GM06990 (cell line): ENCODE measurements around the gene SYNPO2.

Experiments
- DNase-seq: peaks from one replicate; pipeline ENCODE4 v3.0.0-alpha.2; 2011; ENCODE audit not compliant: insufficient read length; ENCODE audit errors: extremely low read depth
- H3K27me3 ChIP-seq: replicated peaks from 2 replicates; pipeline ENCODE4 v1.6.0; 2011; ENCODE audit warnings: low read length; ENCODE audit not compliant: control insufficient read depth, insufficient read depth
- H3K36me3 ChIP-seq: 2 replicates; pipeline ENCODE4 v1.5.1; 2011; ENCODE audit warnings: low read length; ENCODE audit not compliant: control insufficient read depth, insufficient read depth
- H3K4me3 ChIP-seq: replicated peaks from 2 replicates; pipeline ENCODE4 v1.5.1; 2011; ENCODE audit warnings: low read depth, mild to moderate bottlenecking, control low read depth, low read length
- TF ChIP-seq, protein P1 (sequence below): IDR thresholded peaks from 2 replicates; pipeline ENCODE4 v1.5.1; 2011; ENCODE audit warnings: low read length, control low read depth, mild to moderate bottlenecking, inconsistent platforms; ENCODE audit not compliant: insufficient read depth, poor library complexity, severe bottlenecking

Gene SYNPO2

DNA sequence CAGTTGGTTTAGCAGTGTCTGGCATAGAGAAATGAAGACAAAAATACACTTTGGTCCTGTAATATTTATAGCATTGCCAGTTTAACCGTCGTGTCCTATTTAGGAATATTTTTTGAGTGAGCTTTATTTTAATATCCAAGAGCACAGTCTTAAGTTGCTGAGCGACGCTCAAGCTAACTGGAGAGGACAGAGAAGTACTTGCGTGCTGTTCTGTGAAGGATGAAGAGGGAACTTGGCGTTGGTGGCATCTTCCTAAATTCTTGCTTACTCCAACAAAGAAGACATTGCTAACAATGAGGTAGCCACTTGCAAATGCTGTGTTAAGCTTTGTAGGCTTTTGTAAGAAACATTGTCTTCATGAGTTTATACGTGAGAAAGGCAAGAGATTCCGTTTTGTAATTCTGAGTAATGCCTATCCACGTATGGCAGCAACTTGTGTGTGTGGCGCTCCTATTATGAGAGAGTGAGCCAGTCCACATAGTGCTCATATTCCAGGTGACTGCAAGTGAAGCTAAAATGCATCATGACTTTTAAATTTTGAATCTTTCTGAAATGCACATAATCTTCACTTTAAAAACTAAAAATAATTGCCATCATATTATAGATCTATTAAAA, 50.6 kb downstream of the SYNPO2 start:
- Histone ChIP-seq H3K36me3 (no peaks in the 10 kb centered on the region), H3K4me3 (no peak overlapping the region), H3K27me3 (no peaks in the 10 kb centered on the region)
- TF ChIP-seq, protein P1, sequence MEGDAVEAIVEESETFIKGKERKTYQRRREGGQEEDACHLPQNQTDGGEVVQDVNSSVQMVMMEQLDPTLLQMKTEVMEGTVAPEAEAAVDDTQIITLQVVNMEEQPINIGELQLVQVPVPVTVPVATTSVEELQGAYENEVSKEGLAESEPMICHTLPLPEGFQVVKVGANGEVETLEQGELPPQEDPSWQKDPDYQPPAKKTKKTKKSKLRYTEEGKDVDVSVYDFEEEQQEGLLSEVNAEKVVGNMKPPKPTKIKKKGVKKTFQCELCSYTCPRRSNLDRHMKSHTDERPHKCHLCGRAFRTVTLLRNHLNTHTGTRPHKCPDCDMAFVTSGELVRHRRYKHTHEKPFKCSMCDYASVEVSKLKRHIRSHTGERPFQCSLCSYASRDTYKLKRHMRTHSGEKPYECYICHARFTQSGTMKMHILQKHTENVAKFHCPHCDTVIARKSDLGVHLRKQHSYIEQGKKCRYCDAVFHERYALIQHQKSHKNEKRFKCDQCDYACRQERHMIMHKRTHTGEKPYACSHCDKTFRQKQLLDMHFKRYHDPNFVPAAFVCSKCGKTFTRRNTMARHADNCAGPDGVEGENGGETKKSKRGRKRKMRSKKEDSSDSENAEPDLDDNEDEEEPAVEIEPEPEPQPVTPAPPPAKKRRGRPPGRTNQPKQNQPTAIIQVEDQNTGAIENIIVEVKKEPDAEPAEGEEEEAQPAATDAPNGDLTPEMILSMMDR, result no peak
- DNase-seq, result no peak

DNA sequence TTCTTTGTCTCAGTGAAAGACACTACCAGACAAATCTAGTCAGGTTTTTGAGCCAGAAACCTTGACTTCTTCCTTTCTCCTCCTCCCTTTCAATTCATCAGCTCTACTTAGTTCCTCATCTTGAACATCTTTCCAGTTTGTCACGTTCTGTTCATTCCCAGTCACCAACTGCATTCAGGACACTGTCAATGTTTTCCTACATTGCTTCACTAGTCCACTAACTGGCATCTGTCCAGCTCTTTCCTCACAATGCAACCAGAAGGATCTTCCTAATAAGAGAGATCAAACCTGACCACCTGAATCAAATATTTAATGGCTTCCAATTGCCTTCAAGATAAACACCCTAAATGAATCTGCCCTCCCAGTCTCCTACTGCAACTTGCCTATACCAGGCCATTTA, 52.5 kb downstream of the SYNPO2 start:
- TF ChIP-seq, protein P1, result no peak
- no peaks in the 10 kb centered on the region for H3K36me3 ChIP-seq
- no peaks in the 10 kb centered on the region for H3K27me3 ChIP-seq
- no peak for DNase-seq
- no peak overlapping the region for H3K4me3 ChIP-seq

DNA sequence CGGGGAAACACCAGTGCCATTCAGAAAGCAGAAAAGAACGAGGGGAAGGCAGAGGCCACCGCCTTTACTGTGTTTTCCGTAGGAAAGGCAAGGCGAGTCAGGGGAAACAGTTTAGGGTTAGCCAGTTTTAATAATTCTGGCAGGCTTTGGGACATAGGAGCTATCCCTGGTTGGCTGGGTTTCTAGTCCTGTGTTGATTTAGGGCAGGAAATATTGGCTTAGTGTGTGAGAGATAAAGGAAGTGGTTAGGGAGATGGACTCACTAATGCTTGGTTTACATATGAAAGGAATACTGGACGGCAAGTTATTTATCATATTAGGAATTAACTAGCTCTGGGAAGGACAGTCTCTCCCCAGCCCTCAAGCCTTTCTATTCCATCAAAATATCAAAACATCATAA, 53.1 kb downstream of the SYNPO2 start:
- TF ChIP-seq, protein P1, result no peak
- Histone ChIP-seq H3K36me3 (no peaks in the 10 kb centered on the region), H3K4me3 (no peak overlapping the region), H3K27me3 (no peaks in the 10 kb centered on the region)
- no peak for DNase-seq

DNA sequence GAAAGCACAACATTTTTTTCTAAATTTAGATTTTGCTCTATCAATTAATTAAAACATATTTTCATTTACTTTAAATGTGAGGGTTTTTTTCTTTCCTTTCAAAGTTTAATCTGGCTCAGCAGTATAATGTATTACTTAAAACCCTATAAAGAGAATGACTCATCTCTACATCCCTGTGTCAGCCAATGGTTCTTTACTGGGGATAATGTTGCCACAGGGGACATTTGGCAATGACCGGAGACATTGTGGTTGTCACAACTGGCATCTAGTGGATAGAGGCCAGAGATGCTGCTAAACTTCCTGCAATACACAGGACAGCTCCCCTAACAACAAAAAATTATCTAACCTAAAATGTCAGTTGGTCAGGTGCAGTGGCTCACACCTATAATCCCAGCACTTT, 53.8 kb downstream of the SYNPO2 start:
- DNase-seq, result no peak
- Histone ChIP-seq H3K27me3 (no peaks in the 10 kb centered on the region), H3K4me3 (no peak overlapping the region), H3K36me3 (no peaks in the 10 kb centered on the region)
- TF ChIP-seq, protein P1, result no peak

DNA sequence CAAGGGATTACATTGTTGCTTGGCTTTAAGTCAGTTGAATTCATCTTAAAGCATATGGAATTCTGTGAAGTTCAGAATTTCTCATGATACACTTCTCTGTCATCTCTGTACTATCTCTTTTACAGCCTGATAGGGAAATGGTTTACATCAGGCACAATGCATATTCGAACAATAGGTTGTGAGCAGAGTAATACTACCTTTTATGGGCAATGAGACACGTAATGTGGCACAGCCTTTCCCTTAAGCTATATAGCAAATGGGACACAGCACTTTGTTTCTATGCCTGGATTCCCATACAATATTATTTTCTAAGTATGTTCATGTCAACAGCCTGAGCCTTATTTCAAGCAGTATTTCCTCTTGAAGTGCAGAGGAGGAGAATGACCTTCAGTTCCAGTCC, 58.4 kb downstream of the SYNPO2 start:
- no peaks in the 10 kb centered on the region for H3K27me3 ChIP-seq
- no peak for DNase-seq
- TF ChIP-seq, protein P1, result no peak
- H3K36me3 ChIP-seq, result no peaks in the 10 kb centered on the region
- no peak overlapping the region for H3K4me3 ChIP-seq
